ENCODE results near the gene SEMA4A.

The SEMA4A gene

GRCh38 chr1:156226782-156227181 is 73.4 kb downstream of the SEMA4A start:
- Histone ChIP-seq H3K4me3 (ENCODE audit: low read depth in 1 of 5, low read length in 5 of 5) (no peak overlapping the region), H3K4me1 (ENCODE audit: control insufficient read depth in 5 of 5, insufficient read depth in 5 of 5, low read length in 5 of 5) (no peaks in the 10 kb centered on the region), H3K9ac (ENCODE audit: low read length in 5 of 5) (no peak overlapping the region)

More at GRCh38 chr1:156226782-156227181, 73.4 kb downstream of the SEMA4A start:
- Histone ChIP-seq H3K27me3 (ENCODE audit: control insufficient read depth in 5 of 5, insufficient read depth in 4 of 5, low read length in 5 of 5) (no peaks in the 10 kb centered on the region), H3K27ac (ENCODE audit: low read depth, low read length) (no peak overlapping the region), H3K9me3 (ENCODE audit: control insufficient read depth in 5 of 5, low read length in 5 of 5) (no peaks in the 10 kb centered on the region), H3K36me3 (ENCODE audit: control insufficient read depth in 5 of 5, insufficient read depth in 5 of 5, low read length in 5 of 5) (peaks cover 5 to 44% (median 36%) of the 10 kb centered on the region in 5 donors)

All from subcutaneous abdominal adipose tissue (tissue), 5 donors.